Measurements from ENCODE around the gene TAF1C.
A peak's percentile ranks its signal among the peaks of the same experiment; 100 is the strongest.

The TAF1C gene

DNA sequence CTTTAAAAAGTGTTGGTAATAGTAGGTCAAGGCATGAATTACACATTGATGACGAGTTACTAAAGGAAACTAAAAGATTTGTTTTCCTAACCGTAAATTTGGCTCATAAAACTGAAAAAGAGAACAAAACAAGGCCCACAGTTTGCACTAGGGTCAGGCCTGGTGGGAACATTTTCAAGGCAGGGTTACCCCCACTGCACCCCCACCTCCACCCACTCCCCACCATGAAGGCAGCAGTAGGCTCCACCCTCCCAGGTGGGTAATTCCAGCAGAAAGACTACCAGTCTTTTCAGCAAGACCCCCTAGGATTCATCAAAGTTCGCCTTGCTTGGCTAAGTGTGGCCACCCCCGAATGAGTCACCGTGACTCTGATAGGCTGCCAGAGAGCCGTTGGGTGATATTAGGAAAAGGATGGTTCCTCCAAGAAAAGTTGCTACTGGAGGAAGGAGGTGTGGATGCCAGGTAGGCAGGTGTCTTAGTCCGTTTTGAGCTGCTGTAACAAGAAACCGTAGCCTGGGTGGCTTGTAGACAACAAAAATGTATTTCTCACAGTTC, 33.1 kb downstream of the TAF1C start:
- TF ChIP-seq, protein P1, sequence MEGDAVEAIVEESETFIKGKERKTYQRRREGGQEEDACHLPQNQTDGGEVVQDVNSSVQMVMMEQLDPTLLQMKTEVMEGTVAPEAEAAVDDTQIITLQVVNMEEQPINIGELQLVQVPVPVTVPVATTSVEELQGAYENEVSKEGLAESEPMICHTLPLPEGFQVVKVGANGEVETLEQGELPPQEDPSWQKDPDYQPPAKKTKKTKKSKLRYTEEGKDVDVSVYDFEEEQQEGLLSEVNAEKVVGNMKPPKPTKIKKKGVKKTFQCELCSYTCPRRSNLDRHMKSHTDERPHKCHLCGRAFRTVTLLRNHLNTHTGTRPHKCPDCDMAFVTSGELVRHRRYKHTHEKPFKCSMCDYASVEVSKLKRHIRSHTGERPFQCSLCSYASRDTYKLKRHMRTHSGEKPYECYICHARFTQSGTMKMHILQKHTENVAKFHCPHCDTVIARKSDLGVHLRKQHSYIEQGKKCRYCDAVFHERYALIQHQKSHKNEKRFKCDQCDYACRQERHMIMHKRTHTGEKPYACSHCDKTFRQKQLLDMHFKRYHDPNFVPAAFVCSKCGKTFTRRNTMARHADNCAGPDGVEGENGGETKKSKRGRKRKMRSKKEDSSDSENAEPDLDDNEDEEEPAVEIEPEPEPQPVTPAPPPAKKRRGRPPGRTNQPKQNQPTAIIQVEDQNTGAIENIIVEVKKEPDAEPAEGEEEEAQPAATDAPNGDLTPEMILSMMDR (IDR thresholded peaks at IDR 0.05; ENCODE audit: extremely low read depth, insufficient read depth, missing control alignments): no peak
- no peak for DNase-seq (ENCODE audit: low spot score)
- in situ Hi-C loops (cut with MboI; ENCODE audit: low pct_unique_long_range_greater_than_20kb, low sequenced_read_pairs, unreplicated experiment): no loop called here

DNA sequence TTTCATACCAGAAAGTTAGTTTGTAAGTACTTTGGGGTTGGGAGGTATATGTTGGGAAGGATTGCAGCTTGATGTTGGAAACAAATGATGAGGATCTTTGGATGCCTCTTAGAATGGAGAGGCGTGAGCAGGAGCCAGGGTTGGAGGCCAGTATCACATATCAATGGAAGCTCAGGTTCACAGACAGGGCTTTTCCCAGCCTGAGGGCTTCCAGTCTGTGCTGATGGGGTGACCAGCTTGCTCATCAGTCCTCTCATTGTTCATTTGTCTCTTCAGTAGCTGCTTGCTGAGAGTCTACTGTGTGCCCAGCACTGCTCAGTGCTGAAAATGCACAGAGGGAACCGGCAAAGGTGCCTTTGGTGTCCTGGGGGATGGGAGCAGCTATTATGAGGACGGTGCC, 35.9 kb downstream of the TAF1C start:
- TF ChIP-seq, protein P1 (IDR thresholded peaks at IDR 0.05; ENCODE audit: extremely low read depth, insufficient read depth, missing control alignments): no peak
- DNase-seq (ENCODE audit: low spot score): no peak
- in situ Hi-C loops (cut with MboI; ENCODE audit: low pct_unique_long_range_greater_than_20kb, low sequenced_read_pairs, unreplicated experiment): no loop called here

DNA sequence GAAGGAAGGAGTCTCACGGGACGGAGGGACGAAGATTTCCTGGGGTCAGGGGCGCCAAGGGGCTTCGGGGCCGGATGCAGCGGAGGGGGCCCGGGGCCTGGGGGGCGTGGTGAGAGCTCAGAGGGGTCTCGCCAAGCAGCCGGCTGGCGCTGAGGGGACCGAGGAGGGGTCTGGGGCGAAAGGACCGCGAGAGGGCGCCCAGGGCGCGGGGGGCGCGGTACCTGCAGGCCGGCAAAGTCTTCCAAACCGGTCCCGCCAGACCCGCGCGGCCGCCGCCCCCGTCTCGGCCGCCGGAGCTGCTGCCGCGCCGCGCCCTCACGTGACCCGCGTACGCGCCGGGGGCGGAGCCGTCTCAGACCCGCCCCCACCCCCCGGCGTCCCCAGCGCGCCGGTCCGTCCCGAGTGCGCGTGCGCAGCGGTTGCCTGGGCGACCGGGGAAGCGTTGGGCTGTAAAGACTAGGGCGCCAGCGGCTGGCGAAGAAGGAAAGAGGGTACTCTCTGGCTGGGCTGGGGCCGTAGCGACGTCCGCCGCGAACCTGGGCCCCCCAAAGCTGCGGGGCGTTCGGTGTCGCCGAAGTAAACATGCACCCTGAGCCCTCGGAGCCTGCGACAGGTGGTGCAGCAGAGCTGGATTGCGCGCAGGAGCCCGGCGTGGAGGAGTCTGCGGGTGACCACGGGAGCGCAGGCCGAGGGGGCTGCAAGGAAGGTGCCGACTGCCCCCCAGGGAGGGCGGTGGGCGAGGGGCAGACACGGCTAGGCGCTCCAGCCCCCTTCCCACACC, 41.8 kb downstream of the TAF1C start, which contains the start of the genes DNAAF1 and HSDL1:
Gene DNAAF1, plus strand, starts transcription at position 450 of the 781 bp plus-strand sequence. Its CDS starts 133 bp downstream, at position 583.
Gene HSDL1, minus strand, starts transcription at position 319 of the 781 bp plus-strand sequence. CDS start 13,856 bp downstream, outside the sequence.
- in situ Hi-C loops (cut with MboI; ENCODE audit: low pct_unique_long_range_greater_than_20kb, low sequenced_read_pairs, unreplicated experiment): no loop called here
- peak; percentile 97 for DNase-seq (ENCODE audit: low spot score)
- TF ChIP-seq, protein P1 (IDR thresholded peaks at IDR 0.05; ENCODE audit: extremely low read depth, insufficient read depth, missing control alignments): peak; percentile 36

DNA sequence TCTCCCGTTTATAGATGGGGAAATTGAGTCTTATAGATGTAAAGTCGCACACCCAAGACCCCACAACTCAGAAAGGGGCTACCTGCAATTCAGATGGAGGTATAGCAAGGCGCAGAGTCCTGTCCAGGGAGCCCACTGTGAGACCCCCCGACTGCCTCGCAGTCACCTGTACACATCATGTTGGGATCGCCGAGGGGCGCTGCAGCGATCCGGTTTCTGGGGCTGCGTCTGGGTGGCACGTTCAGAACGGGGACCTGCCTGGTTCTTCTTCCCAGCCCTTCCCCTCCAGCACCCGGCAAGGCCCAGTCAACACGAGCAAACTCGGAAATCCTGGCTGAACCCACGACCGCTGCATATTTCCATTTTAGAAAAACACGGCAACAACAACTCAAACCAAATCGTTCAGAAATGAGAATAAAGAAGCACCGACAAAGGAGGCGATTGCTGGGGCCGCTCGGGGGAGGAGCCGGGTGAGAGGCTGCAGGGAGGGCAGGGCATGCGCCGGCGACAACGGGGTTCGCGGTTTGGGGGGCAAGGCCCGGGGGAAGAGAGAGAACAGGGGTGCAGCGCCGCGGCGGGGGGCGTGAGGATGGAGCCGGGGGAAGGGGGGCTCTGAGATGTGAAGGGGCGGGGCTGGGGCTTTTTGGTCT, 42.5 kb downstream of the TAF1C start:
- in situ Hi-C loops (cut with MboI; ENCODE audit: low pct_unique_long_range_greater_than_20kb, low sequenced_read_pairs, unreplicated experiment): no loop called here
- TF ChIP-seq, protein P1 (IDR thresholded peaks at IDR 0.05; ENCODE audit: extremely low read depth, insufficient read depth, missing control alignments): peak; percentile 25
- DNase-seq (ENCODE audit: low spot score): peak; percentile 56

DNA sequence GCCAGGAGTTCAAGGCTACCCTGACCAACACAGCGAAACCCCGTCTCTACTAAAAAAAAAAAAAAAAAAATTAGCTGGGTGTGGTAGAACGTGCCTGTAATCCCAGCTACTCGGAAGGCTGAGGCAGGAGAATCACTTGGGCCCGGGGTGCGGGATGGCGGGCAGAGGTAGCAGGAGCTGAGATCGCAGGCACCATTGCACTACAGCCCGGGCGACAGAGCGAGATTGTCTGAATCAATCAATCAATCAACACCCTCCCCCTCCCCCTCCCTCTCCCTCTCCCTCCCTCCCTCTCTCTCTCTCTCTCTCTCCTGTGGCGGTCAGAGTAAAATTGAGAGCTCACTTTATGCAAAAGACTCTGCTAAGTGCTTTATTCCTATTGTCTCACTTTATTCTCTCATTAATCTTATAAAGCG, 43.1 kb downstream of the TAF1C start:
- in situ Hi-C loops (cut with MboI; ENCODE audit: low pct_unique_long_range_greater_than_20kb, low sequenced_read_pairs, unreplicated experiment): no loop called here
- DNase-seq (ENCODE audit: low spot score): no peak
- TF ChIP-seq, protein P1 (IDR thresholded peaks at IDR 0.05; ENCODE audit: extremely low read depth, insufficient read depth, missing control alignments): no peak

DNA sequence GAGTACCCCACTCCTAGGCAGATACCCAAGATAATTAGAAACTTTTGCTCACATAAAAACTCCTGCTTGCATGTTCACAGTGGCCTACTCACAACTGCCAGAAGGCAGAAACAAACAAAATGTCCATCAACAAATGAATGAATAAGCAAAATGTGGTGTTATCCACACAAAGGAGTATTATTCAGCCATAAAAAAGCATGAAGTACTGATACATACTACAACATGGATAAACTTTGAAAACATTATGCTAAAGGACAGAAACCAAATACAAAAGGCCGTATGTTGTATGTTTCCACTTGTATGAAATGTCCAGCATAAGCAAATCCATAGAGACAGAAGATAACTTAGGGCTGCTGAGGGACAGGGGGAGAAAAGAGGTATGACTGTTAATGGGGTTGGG, 43.8 kb downstream of the TAF1C start:
- TF ChIP-seq, protein P1 (IDR thresholded peaks at IDR 0.05; ENCODE audit: extremely low read depth, insufficient read depth, missing control alignments): no peak
- no peak for DNase-seq (ENCODE audit: low spot score)
- in situ Hi-C loops (cut with MboI; ENCODE audit: low pct_unique_long_range_greater_than_20kb, low sequenced_read_pairs, unreplicated experiment): no loop called here
